ENCODE data around the gene IGF1R. TPM values are rescaled to one million over a fixed set of nuclear protein-coding genes. Genes with fewer than 3 reads are reported as not detected.

The IGF1R gene
- total RNA-seq: 151 TPM

- intact Hi-C loops (cut with DNase I): loop anchor here (1.0 to 2.0 kb wide), 6 partner anchors 100 to 429 kb away; no protein-coding TSS in a partner anchor
- Histone ChIP-seq H3K27me3 (no peaks in the 10 kb centered on the region), H3K9me3 (no peaks in the 10 kb centered on the region), H3K4me1 (no peaks in the 10 kb centered on the region), H3K27ac (peak within 1 kb of the TSS; percentile 93 to 98), H3K36me3 (no peaks in the 10 kb centered on the region), H3K4me3 (peak within 1 kb of the TSS; percentile 94 to 100)
- DNase-seq (ENCODE audit: low spot score in 2 of 2): peak; percentile 46 to 93
- peak in 2 of 3 experiments; percentile 10 to 33 for TF ChIP-seq CTCF (IDR thresholded peaks at IDR 0.05)
Measured at GRCh38 chr15:98647774-98648653, at the start of gene IGF1R. TSS of gene IGF1R (plus strand) at chr15:98648539. CDS start at chr15:98649582, 1,043 bp downstream.

GRCh38 chr15:98599909-98600691 is 48.2 kb upstream of the IGF1R start:
- peaks cover 0 to 4% of the 10 kb centered on the region in 2 donors for H3K4me1 ChIP-seq
- peak overlapping the region; percentile 52 to 66 for H3K4me3 ChIP-seq
- no peak for TF ChIP-seq CTCF (IDR thresholded peaks at IDR 0.05)
- intact Hi-C loops (cut with DNase I): no loop called here
- no peak for DNase-seq (ENCODE audit: low spot score in 2 of 2)
- H3K27ac ChIP-seq: peak overlapping the region; percentile 27 to 60
- no peaks in the 10 kb centered on the region for H3K36me3 ChIP-seq
- H3K27me3 ChIP-seq: no peaks in the 10 kb centered on the region
- no peaks in the 10 kb centered on the region for H3K9me3 ChIP-seq

- no peak for TF ChIP-seq CTCF (IDR thresholded peaks at IDR 0.05)
- intact Hi-C loops (cut with DNase I): no loop called here
- no peak for DNase-seq (ENCODE audit: low spot score in 2 of 2)
- H3K9me3 ChIP-seq: no peaks in the 10 kb centered on the region
- no peaks in the 10 kb centered on the region for H3K36me3 ChIP-seq
- H3K27me3 ChIP-seq: no peaks in the 10 kb centered on the region
- H3K4me3 ChIP-seq: no peak overlapping the region
- no peak overlapping the region for H3K27ac ChIP-seq
- peaks cover 0 to 1% of the 10 kb centered on the region in 2 donors for H3K4me1 ChIP-seq
Measured at GRCh38 chr15:98604983-98605382, 43.4 kb upstream of the IGF1R start.

- H3K4me1 ChIP-seq: no peaks in the 10 kb centered on the region
- intact Hi-C loops (cut with DNase I): no loop called here
- no peaks in the 10 kb centered on the region for H3K9me3 ChIP-seq
- no peak overlapping the region for H3K27ac ChIP-seq
- no peak for DNase-seq (ENCODE audit: low spot score in 2 of 2)
- H3K4me3 ChIP-seq: no peak overlapping the region
- no peaks in the 10 kb centered on the region for H3K27me3 ChIP-seq
- no peaks in the 10 kb centered on the region for H3K36me3 ChIP-seq
- no peak for TF ChIP-seq CTCF (IDR thresholded peaks at IDR 0.05)
Measured at GRCh38 chr15:98609144-98609852, 39.0 kb upstream of the IGF1R start.

GRCh38 chr15:98610991-98611390 is 37.3 kb upstream of the IGF1R start:
- intact Hi-C loops (cut with DNase I): no loop called here
- H3K36me3 ChIP-seq: no peaks in the 10 kb centered on the region

More at GRCh38 chr15:98610991-98611390, 37.3 kb upstream of the IGF1R start:
- H3K9me3 ChIP-seq: no peaks in the 10 kb centered on the region
- H3K4me3 ChIP-seq: no peak overlapping the region
- no peaks in the 10 kb centered on the region for H3K27me3 ChIP-seq
- DNase-seq (ENCODE audit: low spot score in 2 of 2): no peak
- no peak overlapping the region for H3K27ac ChIP-seq
- no peaks in the 10 kb centered on the region for H3K4me1 ChIP-seq
- no peak for TF ChIP-seq CTCF (IDR thresholded peaks at IDR 0.05)

All from ascending aorta (tissue), 2 donors.